GM18499 (cell line): ENCODE results near the gene CFP.

ENCODE experiments used
- ATAC-seq: cut with Tn5 transposase; IDR thresholded peaks from one replicate; pipeline ENCODE4 v1.9.1; 2021; ENCODE audit warnings: moderate number of reproducible peaks; ENCODE audit not compliant: insufficient read depth, unreplicated experiment

Gene CFP

GRCh38 chrX:47643926-47644325 is 14.2 kb upstream of the CFP start:
- ATAC-seq, result no peak

GRCh38 chrX:47638816-47639215 is 9.1 kb upstream of the CFP start:
- no peak for ATAC-seq

GRCh38 chrX:47637546-47638195 is 7.9 kb upstream of the CFP start:
- ATAC-seq, result no peak

- ATAC-seq, result no peak
These were observed 5.3 kb upstream of the CFP start for GRCh38 chrX:47634871-47635575.

- no peak for ATAC-seq
These were observed 4.2 kb upstream of the CFP start for GRCh38 chrX:47633689-47634590.

- no peak for ATAC-seq
These were observed 2.9 kb upstream of the CFP start for GRCh38 chrX:47632666-47633065.

GRCh38 chrX:47631676-47632075 is 1.9 kb upstream of the CFP start:
- no peak for ATAC-seq

GRCh38 chrX:47628982-47629381 is 748 bp downstream of the CFP start:
- ATAC-seq, result no peak

- no peak for ATAC-seq
These were observed 4.4 kb downstream of the CFP start for GRCh38 chrX:47625365-47625764.

- no peak for ATAC-seq
These were observed 6.1 kb downstream of the CFP start for GRCh38 chrX:47623540-47624027.

- ATAC-seq, result no peak
These were observed 7.9 kb downstream of the CFP start for GRCh38 chrX:47621851-47622250.

GRCh38 chrX:47620303-47620685 is 9.4 kb downstream of the CFP start:
- no peak for ATAC-seq

GRCh38 chrX:47619486-47620302 is 10.0 kb downstream of the CFP start, which contains the start of gene SYN1:
TSS of gene SYN1 (minus strand) at chrX:47619857. CDS start at chrX:47619728, 129 bp downstream.
- no peak for ATAC-seq

GRCh38 chrX:47618923-47619485 is 10.7 kb downstream of the CFP start:
- ATAC-seq, result no peak

GRCh38 chrX:47614618-47615017 is 15.1 kb downstream of the CFP start:
- ATAC-seq, result no peak

- no peak for ATAC-seq
These were observed 16.6 kb downstream of the CFP start for GRCh38 chrX:47613082-47613481.

- ATAC-seq, result no peak
These were observed 17.3 kb downstream of the CFP start for GRCh38 chrX:47612418-47612817.

- ATAC-seq, result no peak
These were observed 17.8 kb downstream of the CFP start for GRCh38 chrX:47611926-47612325.

GRCh38 chrX:47611489-47611888 is 18.2 kb downstream of the CFP start:
- no peak for ATAC-seq

- ATAC-seq, result no peak
These were observed 19.2 kb downstream of the CFP start for GRCh38 chrX:47610511-47610910.
